GM21526 (cell line): ENCODE results near the gene TNFRSF18.
"Not testable (repeated sequence)": the region's sequence is repeated elsewhere in the genome, so short reads cannot be mapped to it uniquely, and the experiment has no call there.

Experiments used
- ATAC-seq: cut with Tn5 transposase; IDR thresholded peaks from one replicate; pipeline ENCODE4 v1.9.1; 2021; ENCODE audit warnings: moderate library complexity; ENCODE audit not compliant: unreplicated experiment, low FRiP score

The TNFRSF18 gene

DNA sequence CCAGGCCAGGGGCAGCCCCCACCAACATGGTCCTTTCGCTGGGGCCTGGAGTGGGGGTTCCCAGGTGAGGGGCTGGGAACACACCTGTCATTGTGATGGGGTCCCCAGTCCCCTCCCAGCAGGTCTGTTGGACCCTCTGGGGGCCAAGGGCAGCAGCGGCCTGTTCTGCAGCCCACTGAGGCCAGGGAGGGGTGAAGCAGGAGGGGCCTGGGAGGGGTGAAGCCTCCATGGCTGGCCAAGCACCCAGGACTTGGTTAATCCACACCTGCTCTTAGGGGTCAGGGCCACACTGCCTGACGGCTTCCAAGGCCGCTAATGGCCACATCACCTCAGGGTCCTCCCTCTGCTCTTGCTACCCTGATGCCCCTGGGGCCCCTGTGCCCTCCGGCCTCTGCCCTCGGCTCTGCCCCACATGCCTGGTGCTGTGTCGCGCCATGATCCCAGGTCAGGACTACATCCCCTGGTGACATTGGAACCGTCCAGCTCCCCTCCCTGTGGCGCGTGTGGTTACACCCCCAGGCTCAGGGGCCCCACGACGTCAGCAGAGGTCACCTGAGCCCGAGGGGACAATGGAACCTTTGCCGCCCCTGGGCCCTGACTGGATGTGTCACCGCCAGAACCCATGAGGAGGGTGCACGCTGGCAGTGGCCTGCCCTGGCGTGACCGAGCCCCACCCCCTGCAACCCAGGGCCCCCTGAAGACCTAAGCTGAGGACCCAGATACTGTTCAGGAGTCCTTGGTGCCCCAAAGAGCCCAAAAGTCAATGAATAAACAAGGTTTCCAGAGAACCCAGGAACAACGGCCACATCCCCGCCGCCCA is 7.0 kb downstream of the TNFRSF18 start:
- no peak for ATAC-seq

DNA sequence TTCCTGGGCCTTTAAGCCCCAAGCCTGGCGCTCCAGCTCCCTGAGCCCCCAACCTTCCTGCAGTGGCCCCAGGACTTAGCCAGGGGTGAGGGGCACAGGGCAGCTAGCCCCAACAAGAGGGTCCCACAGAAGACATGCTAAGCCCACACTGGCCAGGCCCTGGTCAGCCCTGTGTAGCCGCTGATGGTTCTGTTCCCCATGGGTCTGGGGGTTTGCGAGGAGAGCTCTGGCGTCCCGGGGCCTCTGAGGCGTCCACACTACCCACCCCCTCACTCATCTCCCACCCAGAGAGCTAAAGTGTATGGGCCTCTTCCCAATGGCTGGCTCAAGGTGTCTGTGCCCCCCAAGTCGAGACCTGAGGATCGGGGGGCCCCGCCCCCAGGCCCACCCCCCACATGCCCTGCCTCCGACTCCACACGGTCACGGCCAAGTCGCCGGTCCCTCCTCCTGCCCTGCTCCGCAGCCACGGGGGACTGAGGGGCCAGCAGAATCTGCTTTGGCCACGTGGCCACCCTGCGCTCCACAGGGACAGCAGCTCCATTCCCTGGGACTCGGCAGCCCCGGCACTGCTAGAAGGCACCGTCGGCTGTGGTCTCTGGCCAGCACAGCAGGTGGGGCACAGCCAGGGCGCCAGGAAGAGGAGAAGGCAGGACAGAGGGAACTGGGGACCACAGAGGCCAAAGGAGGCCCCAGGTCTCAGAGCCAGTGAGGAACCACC is 7.8 kb downstream of the TNFRSF18 start:
- no peak for ATAC-seq

DNA sequence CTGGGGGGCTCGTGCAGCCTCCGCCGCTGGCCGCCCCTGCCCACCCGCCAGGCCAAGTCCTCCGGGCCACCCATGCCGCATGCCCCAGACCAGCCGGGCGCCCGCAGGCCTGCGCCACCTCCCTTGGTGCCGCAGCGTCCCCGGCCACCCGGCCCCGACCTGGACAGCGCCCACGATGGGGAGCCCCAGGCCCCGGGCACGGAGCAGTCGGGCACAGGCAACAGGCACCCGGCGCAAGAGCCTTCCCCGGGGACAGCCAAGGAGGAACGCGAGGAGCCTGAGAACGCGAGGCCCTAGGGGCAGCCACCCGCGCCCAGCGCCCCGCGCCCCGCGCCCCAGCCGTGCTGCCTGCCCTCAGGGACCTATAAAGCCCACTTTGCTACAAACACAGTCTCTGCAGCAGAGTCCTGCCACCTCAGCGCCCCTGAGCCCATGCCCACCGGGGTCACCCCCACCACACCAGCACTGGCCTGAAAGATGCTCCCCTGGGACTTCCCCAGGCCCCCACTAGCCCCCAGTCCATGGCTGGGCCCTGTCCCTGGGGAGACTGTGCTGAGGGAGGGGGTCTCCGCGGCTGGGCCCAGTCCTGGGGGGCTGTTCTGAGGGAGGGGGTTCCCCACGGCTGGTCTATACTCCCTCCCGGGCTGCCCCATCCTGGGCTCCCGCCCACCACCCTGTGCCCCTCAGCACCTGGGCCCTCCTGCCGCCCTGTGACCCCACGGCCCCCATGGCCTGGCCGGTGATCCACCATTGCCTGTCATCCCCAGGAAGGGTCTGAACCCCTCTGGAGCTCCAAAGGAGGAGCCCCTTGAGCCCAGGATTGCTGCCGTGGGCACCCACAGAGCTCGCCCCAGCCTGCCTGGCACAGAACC is 8.6 kb downstream of the TNFRSF18 start:
- no peak for ATAC-seq

DNA sequence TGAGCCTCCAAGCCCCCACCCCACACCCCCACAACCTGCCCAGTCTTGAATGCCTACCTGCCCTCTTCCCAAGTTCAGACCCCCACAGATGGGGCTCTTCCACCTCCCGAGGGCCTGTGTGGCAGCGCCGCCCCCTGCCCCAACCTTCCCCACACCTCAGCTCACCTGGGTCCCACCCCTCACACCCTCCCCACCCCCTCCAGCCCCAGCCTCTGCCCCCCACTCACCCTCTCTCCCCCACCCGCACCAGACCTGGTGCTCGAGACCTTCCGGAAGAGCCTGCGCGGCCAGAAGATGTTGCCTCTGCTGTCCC is 9.2 kb downstream of the TNFRSF18 start:
- no peak for ATAC-seq

DNA sequence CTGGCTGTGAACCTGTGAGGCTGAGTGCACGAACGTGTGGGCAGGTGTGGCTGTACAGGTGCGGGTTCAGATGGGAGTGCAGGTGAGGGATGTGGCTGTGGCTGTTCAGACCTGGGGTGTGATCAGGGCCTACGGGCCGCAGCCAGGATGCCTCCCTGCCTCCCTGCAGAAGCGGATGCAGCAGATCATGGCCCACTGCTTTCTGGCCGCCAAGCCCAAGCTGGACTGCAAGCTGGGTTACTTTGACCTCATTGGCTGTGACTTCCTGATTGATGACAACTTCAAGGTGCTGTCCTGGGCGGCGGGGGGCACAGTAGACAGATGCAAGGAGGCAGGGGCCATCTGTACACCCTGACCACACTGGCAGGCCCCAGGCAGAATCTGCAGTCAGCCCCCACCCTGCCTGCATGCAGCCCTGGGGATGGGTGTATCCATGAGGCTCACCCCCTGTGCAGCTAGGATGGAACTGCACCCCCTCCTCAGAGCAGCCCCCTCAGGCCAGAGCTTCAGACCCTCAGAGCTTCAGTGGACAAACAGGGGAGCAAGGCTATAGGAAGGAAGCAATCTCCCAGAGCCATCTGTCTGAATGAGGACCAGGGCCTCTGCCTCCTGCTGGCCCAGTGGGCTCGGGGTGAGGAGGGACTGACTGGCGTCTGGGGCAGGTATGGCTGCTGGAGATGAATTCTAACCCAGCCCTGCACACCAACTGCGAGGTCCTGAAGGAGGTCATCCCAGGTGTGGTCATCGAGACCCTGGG is 9.8 kb downstream of the TNFRSF18 start:
- no peak for ATAC-seq

DNA sequence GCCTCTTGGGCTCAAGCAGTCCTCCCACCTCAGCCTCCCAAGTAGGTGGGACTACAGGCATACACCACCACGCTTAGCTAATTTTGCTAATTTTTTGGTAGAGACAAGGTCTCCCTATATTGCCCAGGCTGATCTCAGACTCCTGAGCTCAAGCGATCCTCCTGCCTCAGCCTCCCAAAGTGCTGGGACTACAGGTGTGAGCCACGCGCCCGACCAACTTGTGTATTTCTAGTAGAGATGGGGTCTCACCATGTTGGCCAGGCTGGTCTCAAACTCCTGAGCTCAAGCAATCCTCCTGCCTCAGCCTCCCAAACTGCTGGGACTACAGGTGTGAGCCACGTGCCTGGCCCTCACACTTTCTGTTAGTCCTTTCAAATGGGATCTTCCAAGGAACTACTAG is 10.7 kb downstream of the TNFRSF18 start:
- ATAC-seq: not testable (repeated sequence)

DNA sequence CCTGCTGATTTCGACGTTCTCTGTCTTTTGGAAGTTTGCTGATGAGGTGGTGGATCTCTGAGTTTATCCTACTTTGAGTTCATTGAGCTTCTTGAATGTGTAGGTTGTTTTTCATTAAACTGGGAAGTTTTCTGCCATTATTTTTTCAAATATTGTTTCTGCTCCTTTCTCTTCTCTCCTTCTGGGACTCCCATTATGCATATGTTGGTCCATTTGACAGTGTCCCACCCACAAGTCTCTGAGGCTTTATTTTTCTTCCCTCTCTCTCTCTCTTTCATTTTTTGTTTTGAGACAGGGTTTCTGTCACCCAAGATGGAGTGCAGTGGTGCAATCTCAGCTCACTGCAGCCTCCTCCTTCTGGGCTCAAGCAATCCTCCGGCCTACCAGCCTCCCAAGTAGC is 11.7 kb downstream of the TNFRSF18 start:
- ATAC-seq: no peak

DNA sequence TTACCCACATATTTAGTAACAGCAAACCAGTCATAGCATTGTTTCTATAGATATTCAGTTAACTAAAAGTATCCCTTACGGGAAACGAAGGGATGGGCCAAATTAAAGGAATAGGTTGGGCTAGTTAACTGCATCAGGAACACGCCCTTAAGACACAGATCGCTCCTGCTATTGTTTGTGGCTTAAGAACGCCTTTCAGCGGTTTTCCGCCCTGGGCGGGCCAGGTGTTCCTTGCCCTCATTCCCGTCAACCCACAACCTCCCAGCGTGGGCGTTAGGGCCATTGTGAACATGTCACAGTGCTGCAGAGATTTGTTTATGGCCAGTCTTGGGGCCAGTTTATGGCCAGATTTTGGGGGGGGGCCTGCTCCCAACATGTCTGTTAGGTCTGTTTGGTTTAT is 14.7 kb downstream of the TNFRSF18 start:
- ATAC-seq: no peak

DNA sequence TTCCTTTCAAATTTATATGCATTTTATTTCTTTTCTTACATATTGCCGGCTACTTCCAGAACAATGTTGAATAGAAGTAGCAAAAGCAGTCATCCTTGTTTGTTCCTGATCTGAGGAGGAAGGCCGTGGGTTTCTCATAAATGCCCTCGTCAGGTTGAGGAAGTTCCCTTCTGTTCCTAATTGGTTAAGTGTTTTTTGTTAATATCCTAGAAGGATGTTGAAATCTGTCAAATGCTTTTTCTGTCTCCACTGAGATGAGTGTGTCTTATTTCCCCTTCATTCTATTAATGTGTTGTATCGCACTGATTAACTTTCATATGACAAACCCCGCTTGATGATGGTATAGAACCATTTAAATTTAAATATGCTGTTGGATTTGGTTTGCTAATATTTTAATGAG is 17.3 kb downstream of the TNFRSF18 start:
- ATAC-seq: no peak

DNA sequence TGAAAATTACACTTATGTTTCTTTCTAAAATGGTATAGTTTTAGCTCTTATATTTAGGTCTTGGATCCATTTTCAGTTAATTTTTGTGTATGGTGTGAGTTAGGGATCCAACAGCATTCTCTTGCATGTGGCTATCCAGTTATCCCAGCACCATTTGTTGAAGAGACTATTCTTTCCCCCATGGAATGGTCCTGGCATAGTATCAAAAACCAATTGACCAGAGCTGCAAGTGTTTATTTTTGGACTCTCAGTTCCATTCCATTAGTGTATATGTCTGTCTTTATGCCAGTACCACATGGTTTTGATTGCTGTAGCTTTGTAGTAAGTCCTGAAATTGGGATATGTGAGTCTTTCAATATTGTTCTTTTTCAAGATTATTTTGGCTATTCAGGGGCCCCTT is 18.5 kb downstream of the TNFRSF18 start:
- ATAC-seq: no peak

DNA sequence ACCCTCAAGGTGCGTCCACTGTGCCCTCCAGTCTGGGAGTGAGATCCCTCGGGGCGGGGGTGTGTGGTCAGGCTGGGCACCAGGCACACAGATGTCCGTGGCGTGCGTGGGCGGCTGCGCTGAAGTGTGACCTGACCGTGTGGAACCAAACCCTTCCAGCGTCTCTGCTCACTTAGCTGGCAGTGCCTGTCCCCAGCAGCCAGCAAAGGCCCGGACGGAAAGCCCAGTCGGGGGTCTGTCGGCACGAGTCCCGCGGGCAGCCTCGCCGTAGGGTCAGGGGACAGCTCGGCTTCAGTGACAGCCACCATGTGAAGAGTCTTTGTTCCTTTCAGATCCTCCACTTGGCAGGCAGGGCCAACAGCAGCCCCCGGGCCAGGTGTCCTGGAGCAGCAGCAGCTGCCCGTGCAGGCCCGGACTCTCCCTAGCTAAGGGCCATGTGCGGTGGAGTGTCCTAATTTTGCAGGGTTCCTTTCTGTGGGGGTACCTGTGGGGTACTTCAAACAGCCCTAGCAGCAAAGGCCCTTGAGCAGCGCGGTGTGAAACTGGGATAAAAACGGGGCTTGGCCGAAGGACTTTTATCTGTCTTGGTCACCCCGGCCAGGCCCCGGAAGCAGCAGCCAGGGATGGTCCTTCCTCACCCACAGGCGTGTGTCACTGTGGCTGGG is 21.2 kb downstream of the TNFRSF18 start:
- no peak for ATAC-seq

DNA sequence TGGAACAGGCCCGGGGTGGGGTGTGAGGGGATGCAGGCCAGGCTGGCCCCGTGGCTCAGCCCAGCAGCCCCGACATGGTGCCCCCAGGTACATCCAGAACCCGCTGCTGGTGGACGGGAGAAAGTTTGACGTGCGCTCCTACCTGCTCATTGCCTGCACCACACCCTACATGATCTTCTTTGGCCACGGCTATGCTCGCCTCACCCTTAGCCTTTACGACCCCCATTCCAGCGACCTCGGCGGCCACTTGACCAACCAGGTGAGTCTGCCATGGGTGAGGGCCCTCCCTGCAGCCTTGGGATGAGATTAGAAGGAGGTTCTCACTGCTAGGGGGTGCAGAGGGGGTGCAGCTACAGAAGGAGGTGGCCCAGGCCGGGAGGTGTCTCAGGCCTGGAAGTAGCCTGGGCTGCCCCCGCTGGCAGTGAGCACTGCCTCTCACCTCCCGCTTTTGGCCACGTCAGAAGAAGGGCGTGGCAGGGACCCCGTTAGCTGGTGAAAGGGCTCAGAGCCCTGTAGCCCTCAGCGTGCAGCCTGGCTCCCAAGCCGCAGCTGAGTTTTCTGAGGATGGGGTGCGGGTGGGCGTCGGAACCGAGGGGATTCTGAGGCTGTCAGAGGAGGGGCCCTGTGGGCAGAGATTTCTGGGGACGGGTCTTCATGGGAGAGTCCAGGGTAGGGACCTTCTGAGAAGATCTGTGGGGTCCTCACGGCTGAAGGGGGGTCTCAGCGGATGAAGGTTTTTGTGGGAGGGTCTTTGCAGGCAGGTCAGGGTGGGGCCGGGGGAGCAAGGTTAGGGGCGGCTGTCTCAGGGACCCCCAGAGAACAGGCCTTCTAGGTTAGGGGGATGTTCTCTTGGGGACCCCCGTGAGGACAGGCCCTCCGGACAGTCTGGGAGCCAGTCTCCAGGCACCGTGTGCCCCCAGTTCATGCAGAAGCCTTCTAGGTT is 22.3 kb downstream of the TNFRSF18 start:
- no peak for ATAC-seq

DNA sequence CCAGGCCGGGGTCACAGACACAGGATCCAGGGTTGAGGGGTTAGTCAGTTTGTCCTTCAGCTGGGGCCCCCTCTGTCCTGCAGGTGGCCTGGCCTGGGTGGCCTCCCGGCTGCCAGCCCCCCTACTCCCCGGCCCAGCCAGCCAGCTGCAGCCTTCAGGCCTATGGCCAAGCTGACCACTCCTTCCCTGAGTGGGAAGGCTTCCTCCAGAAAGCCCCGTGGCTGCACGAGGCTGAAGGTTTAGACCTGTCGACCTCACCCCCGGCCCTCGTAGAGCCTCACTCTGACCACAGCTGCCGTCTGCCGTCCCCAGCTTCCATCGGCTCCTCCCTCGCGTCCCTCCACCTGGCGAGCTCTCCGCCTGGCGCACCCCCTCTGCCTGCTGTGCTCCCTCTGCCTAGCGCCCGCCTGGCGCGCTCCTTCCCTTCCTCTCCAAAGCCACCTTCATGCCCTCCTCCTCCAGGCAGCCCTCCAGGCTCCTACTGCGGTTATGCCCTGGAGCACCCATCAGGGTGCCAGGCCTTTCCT is 23.1 kb downstream of the TNFRSF18 start:
- ATAC-seq: no peak

DNA sequence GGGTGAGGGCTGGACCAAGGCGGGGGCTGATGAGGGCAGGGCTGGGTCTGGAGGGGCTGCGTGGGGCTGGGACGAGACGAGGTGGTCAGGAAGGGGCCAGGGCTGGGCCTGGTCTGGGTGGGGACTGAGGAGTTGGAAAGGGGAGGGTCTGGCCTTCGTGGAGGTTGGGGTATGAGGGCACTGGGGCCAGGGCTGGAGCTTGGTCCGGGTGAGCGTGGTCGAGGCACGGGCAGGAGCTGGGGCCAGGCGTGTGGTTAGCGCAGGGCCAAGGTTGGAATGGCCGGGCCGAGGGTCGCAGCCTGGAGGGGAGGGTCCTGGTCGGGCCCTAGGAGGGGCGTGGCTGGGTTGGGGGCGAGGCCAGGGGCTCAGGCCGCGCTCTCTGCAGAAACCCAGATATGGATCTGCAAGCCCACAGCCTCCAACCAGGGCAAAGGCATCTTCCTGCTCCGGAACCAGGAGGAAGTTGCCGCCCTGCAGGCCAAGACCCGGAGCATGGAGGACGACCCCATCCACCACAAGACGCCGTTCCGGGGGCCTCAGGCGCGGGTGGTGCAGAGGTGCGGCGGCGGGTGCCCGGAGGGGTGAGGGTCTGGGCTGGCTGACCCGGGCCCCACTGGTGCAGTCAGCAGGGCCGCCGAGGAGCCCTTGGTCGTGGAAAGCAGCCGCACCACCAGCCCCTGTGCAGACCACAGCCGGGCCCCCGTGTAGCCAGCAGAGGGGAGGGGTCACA is 23.7 kb downstream of the TNFRSF18 start:
- ATAC-seq: no peak

DNA sequence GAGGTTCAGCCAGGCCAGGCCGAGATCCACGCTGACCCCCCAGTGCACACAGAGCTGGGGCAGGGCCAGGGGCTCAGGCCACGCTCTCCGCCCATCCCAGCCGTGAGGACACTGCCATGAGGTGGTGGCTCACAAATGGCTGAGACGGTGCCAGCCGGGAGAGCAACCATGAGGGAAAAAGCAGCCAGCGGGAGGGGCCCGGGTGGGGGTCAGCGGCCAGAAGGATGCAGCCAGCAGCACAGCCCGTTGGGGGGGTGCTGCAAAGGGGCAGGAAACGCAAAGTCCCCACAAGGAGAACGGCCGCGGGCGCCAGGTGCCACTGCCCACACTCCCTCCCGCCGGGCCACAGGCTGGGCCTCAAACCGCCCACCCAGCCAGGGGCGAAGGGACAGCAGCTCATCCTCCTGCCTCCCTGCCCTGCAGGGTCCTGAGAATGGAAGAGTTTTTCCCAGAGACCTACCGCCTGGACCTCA is 24.4 kb downstream of the TNFRSF18 start:
- ATAC-seq: no peak

DNA sequence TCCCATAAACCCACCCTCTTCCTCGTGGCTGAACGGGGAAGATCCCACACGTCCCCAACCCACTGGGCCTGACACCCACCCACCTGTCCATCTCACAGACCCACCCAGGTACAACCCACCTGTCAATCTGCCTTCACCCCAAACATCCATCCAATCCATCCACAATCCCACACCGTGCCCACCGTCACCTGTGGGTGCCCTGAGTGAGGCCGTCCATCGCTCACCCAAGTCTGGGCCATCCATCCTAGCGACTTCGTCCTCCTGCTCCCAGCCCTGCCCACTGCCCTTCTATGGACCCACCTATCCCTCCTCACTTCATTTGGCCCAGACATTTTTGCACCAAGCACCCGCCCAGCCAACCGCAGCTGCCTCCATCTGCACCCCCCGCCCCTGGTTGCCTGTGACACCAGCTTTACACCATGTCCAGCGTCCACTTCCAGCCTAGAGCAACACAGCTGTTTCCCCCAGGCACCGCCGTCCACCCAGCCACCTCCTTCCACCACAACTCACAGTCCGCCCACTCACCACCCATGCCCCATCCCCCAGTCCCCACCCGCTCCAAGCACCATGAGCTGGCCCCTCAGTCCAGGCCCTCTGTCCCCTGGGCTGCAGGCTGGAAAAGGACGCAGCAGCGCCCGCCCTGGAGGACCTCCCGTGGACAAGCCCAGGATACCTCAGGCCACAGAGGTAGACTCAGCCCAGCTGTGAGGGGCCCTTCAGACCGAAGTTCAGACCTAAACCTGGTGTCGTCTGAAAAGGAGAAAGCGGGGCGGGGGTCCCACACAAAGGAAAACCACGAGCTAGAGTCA is 25.1 kb downstream of the TNFRSF18 start:
- no peak for ATAC-seq
